HepG2 (cell line): ENCODE measurements around the gene PLXNC1. TPM values are rescaled to one million over a fixed set of nuclear protein-coding genes. Genes with fewer than 3 reads are reported as not detected.
A peak's percentile ranks its signal among the peaks of the same experiment; 100 is the strongest.

ENCODE experiments used
- GATAD1 ChIP-seq: IDR thresholded peaks from 2 replicates; pipeline ENCODE4 v1.6.1; 2016; ENCODE audit warnings: missing genetic modification reagents, missing compliant biosample characterization
- GFI1 ChIP-seq: sonication (generic); formaldehyde crosslinking; IDR thresholded peaks from 2 replicates; pipeline ENCODE4 v1.5.0; 2020; ENCODE audit warnings: missing genetic modification reagents, mild to moderate bottlenecking, borderline replicate concordance
- JUN ChIP-seq: sonication (generic); formaldehyde crosslinking; IDR thresholded peaks from 2 replicates; pipeline ENCODE4 v1.4.0; 2020; ENCODE audit warnings: mild to moderate bottlenecking, missing genetic modification reagents
- KDM6A ChIP-seq: IDR thresholded peaks from 2 replicates; pipeline ENCODE4 v1.6.1; 2016; ENCODE audit warnings: low read depth
- KLF9 ChIP-seq: IDR thresholded peaks from 2 replicates; pipeline ENCODE4 v1.6.1; 2016; ENCODE audit warnings: low read depth
- MBNL3 ChIP-seq: fragments of 250-450 bp; sonication (Bioruptor Pico); conservative IDR thresholded peaks from 2 replicates; pipeline ENCODE4 v1.8.0; 2022; ENCODE audit warnings: mild to moderate bottlenecking, inconsistent platforms
- NR2F1 ChIP-seq, 2 experiments: fragments of 450-650 bp in 1 of 2; formaldehyde crosslinking in 1 of 2; IDR thresholded peaks; 2 replicates each; pipeline versions ENCODE4 v1.5.0 to v1.6.1; 2016 to 2020; ENCODE audit warnings: mild to moderate bottlenecking in 1 of 2, missing compliant biosample characterization in 1 of 2, missing genetic modification reagents in 1 of 2, moderate library complexity in 1 of 2
- PITX1 ChIP-seq: sonication (generic); formaldehyde crosslinking; IDR thresholded peaks from 2 replicates; pipeline ENCODE4 v1.5.1; 2020; ENCODE audit warnings: mild to moderate bottlenecking, missing genetic modification reagents
- SIN3B ChIP-seq: fragments of 150-350 bp; IDR thresholded peaks from 2 replicates; pipeline ENCODE4 v1.6.1; 2014; ENCODE audit warnings: low read length
- SSRP1 ChIP-seq: IDR thresholded peaks from 2 replicates; pipeline ENCODE4 v1.6.1; 2016; ENCODE audit warnings: control low read depth
- TEAD3 ChIP-seq: optimal IDR thresholded peaks from 2 replicates; pipeline ENCODE3; 2016; ENCODE audit warnings: borderline replicate concordance
- YEATS4 ChIP-seq: sonication (generic); formaldehyde crosslinking; IDR thresholded peaks from 2 replicates; pipeline ENCODE4 v1.4.0; 2020; ENCODE audit warnings: missing genetic modification reagents, borderline replicate concordance
- ZFP41 ChIP-seq: sonication (generic); formaldehyde crosslinking; IDR thresholded peaks from 2 replicates; pipeline ENCODE4 v1.4.0; 2020; ENCODE audit warnings: mild to moderate bottlenecking, missing genetic modification reagents, borderline replicate concordance
- ZKSCAN1 ChIP-seq: fragments of 150-350 bp; IDR thresholded peaks from 2 replicates; pipeline ENCODE4 v1.6.1; 2014; ENCODE audit warnings: low read length
- ZKSCAN8 ChIP-seq: IDR thresholded peaks from 2 replicates; pipeline ENCODE4 v1.6.1; 2016; ENCODE audit warnings: borderline replicate concordance, missing genetic modification reagents, missing compliant biosample characterization
- ZMYM4 ChIP-seq: sonication (generic); formaldehyde crosslinking; IDR thresholded peaks from 2 replicates; pipeline ENCODE4 v1.8.1; 2023; ENCODE audit warnings: mild to moderate bottlenecking, missing genetic modification reagents
- ZNF121 ChIP-seq: sonication (generic); formaldehyde crosslinking; IDR thresholded peaks from 2 replicates; pipeline ENCODE4 v1.5.0; 2020; ENCODE audit warnings: mild to moderate bottlenecking, missing genetic modification reagents
- ZNF235 ChIP-seq: sonication (generic); formaldehyde crosslinking; IDR thresholded peaks from 2 replicates; pipeline ENCODE4 v1.8.1; 2023; ENCODE audit warnings: mild to moderate bottlenecking, missing genetic modification reagents, borderline replicate concordance
- ZNF333 ChIP-seq: sonication (generic); formaldehyde crosslinking; IDR thresholded peaks from 2 replicates; pipeline ENCODE4 v1.4.0; 2020; ENCODE audit warnings: mild to moderate bottlenecking, missing genetic modification reagents, borderline replicate concordance
- ZNF75D ChIP-seq: sonication (generic); formaldehyde crosslinking; IDR thresholded peaks from 2 replicates; pipeline ENCODE4 v1.8.1; 2023; ENCODE audit warnings: missing genetic modification reagents, mild to moderate bottlenecking, borderline replicate concordance
- ZNF816 ChIP-seq: sonication (generic); formaldehyde crosslinking; IDR thresholded peaks from 2 replicates; pipeline ENCODE4 v1.8.0; 2022; ENCODE audit warnings: missing genetic modification reagents, mild to moderate bottlenecking, borderline replicate concordance
- ZNF878 ChIP-seq: sonication (generic); formaldehyde crosslinking; IDR thresholded peaks from 2 replicates; pipeline ENCODE4 v1.8.1; 2023; ENCODE audit warnings: mild to moderate bottlenecking, missing genetic modification reagents, moderate library complexity
- polyA plus RNA-seq, 8 experiments: library from polyadenylated mRNA; depleted of rRNA in 3 of 8; stranded (reverse) in 7 of 8; unstranded in 1 of 8; fragments of >200 nt; fragmentation: Illumina TruSeq in 4 of 8; extraction: Trizol in 4 of 8; gene quantifications; 2 replicates each; pipeline versions ENCODE4 v1.2.1 to v1.2.3, GENCODE V29; 2011 to 2016; ENCODE audit warnings: low read depth in 4 of 8, missing spikeins in 1 of 8, mixed read lengths in 1 of 8; ENCODE audit not compliant: insufficient read depth in 1 of 8
- total RNA-seq, 5 experiments: library from RNA; depleted of rRNA; stranded (reverse); fragments of >200 nt; fragmentation: Illumina TruSeq; extraction: Trizol; gene quantifications; 2 replicates each; pipeline ENCODE4 v1.2.3, GENCODE V29; 2016; ENCODE audit warnings: low read depth in 1 of 5
- TF ChIP-seq, protein P1 (sequence below): sonication (generic); formaldehyde crosslinking; IDR thresholded peaks from 2 replicates; pipeline ENCODE4 v1.4.0; 2020; ENCODE audit warnings: missing genetic modification reagents, low read depth, mild to moderate bottlenecking, borderline replicate concordance
- TF ChIP-seq, protein P2 (sequence below): sonication (generic); formaldehyde crosslinking; IDR thresholded peaks from 2 replicates; pipeline ENCODE4; 2020; ENCODE audit warnings: missing genetic modification reagents, mild to moderate bottlenecking, borderline replicate concordance
- TF ChIP-seq, protein P3 (sequence below): IDR thresholded peaks from 2 replicates; pipeline ENCODE4 v1.4.0; 2020; ENCODE audit warnings: mild to moderate bottlenecking, missing genetic modification reagents

Gene PLXNC1
- total and polyA plus RNA-seq, 2 of the 13 experiments (the other 11 are each of a cell fraction or from before 2014, with no cell fraction given) = 6.6 to 11.2 TPM

- TF ChIP-seq YEATS4 (CRISPR knock-in tag) = no peak
- TF ChIP-seq, protein P1, sequence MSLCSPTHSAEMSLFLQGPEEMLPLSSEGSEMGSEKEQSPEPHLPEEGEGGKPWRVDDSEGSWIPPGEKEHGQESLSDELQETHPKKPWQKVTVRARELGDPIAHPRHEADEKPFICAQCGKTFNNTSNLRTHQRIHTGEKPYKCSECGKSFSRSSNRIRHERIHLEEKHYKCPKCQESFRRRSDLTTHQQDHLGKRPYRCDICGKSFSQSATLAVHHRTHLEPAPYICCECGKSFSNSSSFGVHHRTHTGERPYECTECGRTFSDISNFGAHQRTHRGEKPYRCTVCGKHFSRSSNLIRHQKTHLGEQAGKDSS (CRISPR knock-in tag) = no peak
- TF ChIP-seq ZNF333 = no peak
- TF ChIP-seq ZNF878 (CRISPR knock-in tag) = no peak
- TF ChIP-seq MBNL3 (CRISPR knock-in tag) = no peak
- no peak for TF ChIP-seq ZFP41
- peak; percentile 16; the same call in 1 of the 2 replicates for TF ChIP-seq PITX1 (CRISPR knock-in tag)
- no peak for TF ChIP-seq ZNF816 (CRISPR knock-in tag)
- no peak for TF ChIP-seq ZKSCAN1
- peak; percentile 59 for TF ChIP-seq ZMYM4
- TF ChIP-seq GFI1 (CRISPR knock-in tag) = peak; percentile 52; the same call in 1 of the 2 replicates
- no peak for TF ChIP-seq SSRP1 (CRISPR knock-in tag)
- no peak for TF ChIP-seq SIN3B
- 0 out of 2 replicates have a peak, but pooled peaks have one; percentile 52 for TF ChIP-seq KDM6A (CRISPR knock-in tag)
- peak in 1 of 2 experiments; percentile 54; a peak in 2 of 4 replicates for TF ChIP-seq NR2F1 (CRISPR knock-in tag; IDR thresholded peaks at IDR 0.05)
- TF ChIP-seq ZNF121 (CRISPR knock-in tag) = no peak
- no peak for TF ChIP-seq GATAD1 (CRISPR knock-in tag)
- TF ChIP-seq, protein P2, sequence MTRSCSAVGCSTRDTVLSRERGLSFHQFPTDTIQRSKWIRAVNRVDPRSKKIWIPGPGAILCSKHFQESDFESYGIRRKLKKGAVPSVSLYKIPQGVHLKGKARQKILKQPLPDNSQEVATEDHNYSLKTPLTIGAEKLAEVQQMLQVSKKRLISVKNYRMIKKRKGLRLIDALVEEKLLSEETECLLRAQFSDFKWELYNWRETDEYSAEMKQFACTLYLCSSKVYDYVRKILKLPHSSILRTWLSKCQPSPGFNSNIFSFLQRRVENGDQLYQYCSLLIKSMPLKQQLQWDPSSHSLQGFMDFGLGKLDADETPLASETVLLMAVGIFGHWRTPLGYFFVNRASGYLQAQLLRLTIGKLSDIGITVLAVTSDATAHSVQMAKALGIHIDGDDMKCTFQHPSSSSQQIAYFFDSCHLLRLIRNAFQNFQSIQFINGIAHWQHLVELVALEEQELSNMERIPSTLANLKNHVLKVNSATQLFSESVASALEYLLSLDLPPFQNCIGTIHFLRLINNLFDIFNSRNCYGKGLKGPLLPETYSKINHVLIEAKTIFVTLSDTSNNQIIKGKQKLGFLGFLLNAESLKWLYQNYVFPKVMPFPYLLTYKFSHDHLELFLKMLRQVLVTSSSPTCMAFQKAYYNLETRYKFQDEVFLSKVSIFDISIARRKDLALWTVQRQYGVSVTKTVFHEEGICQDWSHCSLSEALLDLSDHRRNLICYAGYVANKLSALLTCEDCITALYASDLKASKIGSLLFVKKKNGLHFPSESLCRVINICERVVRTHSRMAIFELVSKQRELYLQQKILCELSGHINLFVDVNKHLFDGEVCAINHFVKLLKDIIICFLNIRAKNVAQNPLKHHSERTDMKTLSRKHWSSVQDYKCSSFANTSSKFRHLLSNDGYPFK = no peak
- TF ChIP-seq ZKSCAN8 = 0 out of 2 replicates have a peak, but pooled peaks have one; percentile 61
- TF ChIP-seq ZNF75D (CRISPR knock-in tag) = no peak
- TF ChIP-seq ZNF235 (CRISPR knock-in tag) = no peak
- TF ChIP-seq KLF9 (CRISPR knock-in tag) = no peak
- TF ChIP-seq, protein P3, sequence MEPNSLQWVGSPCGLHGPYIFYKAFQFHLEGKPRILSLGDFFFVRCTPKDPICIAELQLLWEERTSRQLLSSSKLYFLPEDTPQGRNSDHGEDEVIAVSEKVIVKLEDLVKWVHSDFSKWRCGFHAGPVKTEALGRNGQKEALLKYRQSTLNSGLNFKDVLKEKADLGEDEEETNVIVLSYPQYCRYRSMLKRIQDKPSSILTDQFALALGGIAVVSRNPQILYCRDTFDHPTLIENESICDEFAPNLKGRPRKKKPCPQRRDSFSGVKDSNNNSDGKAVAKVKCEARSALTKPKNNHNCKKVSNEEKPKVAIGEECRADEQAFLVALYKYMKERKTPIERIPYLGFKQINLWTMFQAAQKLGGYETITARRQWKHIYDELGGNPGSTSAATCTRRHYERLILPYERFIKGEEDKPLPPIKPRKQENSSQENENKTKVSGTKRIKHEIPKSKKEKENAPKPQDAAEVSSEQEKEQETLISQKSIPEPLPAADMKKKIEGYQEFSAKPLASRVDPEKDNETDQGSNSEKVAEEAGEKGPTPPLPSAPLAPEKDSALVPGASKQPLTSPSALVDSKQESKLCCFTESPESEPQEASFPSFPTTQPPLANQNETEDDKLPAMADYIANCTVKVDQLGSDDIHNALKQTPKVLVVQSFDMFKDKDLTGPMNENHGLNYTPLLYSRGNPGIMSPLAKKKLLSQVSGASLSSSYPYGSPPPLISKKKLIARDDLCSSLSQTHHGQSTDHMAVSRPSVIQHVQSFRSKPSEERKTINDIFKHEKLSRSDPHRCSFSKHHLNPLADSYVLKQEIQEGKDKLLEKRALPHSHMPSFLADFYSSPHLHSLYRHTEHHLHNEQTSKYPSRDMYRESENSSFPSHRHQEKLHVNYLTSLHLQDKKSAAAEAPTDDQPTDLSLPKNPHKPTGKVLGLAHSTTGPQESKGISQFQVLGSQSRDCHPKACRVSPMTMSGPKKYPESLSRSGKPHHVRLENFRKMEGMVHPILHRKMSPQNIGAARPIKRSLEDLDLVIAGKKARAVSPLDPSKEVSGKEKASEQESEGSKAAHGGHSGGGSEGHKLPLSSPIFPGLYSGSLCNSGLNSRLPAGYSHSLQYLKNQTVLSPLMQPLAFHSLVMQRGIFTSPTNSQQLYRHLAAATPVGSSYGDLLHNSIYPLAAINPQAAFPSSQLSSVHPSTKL (CRISPR knock-in tag) = peak; percentile 94
- TF ChIP-seq JUN (CRISPR knock-in tag) = peak; percentile 74; the same call in 1 of the 2 replicates
- peak; percentile 60 for TF ChIP-seq TEAD3
These were observed 51.7 kb downstream of the PLXNC1 start (continued) for GRCh38 chr12:94200069-94200468.
